ENCODE results near the gene PCDH9.

DNA sequence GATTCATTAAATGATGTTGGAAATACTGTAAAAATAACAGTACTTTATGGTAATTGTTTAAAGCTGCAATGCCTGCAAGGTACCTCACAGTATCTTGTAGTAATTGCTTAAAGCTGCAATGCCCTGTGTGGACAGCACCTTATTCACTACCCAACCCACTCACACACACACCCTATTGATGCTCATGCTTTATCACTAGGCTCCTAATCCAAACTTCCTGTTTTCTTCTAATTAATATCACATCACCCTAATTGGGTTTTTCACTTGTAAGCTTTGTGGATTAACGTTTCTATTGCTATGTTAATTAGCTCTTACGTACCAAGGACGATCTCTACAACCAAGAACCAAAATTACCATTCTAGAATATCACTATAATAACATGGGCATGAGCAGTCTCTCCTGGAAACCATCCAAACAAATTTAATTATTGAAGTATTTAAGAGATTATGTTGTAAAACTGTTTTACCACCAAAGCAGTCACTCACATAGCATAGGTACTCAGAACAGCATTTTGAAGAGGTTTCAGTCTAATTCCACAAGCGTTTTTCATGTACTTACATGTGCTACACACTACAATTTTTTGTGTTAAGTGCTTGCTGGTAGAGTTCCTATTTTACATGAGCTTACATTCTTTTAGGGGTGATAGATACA, 303.8 kb downstream of the PCDH9 start:
- TF ChIP-seq, protein P1, sequence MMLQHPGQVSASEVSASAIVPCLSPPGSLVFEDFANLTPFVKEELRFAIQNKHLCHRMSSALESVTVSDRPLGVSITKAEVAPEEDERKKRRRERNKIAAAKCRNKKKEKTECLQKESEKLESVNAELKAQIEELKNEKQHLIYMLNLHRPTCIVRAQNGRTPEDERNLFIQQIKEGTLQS (CRISPR knock-in tag; IDR thresholded peaks at IDR 0.05), result no peak
- TF ChIP-seq ZNF839 (CRISPR knock-in tag; IDR thresholded peaks at IDR 0.05; ENCODE audit: borderline replicate concordance), result no peak
- TF ChIP-seq, protein P2, sequence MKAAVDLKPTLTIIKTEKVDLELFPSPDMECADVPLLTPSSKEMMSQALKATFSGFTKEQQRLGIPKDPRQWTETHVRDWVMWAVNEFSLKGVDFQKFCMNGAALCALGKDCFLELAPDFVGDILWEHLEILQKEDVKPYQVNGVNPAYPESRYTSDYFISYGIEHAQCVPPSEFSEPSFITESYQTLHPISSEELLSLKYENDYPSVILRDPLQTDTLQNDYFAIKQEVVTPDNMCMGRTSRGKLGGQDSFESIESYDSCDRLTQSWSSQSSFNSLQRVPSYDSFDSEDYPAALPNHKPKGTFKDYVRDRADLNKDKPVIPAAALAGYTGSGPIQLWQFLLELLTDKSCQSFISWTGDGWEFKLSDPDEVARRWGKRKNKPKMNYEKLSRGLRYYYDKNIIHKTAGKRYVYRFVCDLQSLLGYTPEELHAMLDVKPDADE (CRISPR knock-in tag; IDR thresholded peaks at IDR 0.05), result no peak
- TF ChIP-seq JUND (CRISPR knock-in tag; IDR thresholded peaks at IDR 0.05), result no peak
- TF ChIP-seq HNF4G (IDR thresholded peaks at IDR 0.05; ENCODE audit: borderline replicate concordance, low read depth, low read length), result no peak
- TF ChIP-seq HNF4G (CRISPR knock-in tag; IDR thresholded peaks at IDR 0.05; ENCODE audit: borderline replicate concordance, low read depth), result no peak
- TF ChIP-seq SP1 (IDR thresholded peaks at IDR 0.05), result no peak
- TF ChIP-seq SP1 (CRISPR knock-in tag; IDR thresholded peaks at IDR 0.05), result no peak
- no peak for TF ChIP-seq ZNF143 (CRISPR knock-in tag; IDR thresholded peaks at IDR 0.05)
- TF ChIP-seq KDM5A (IDR thresholded peaks at IDR 0.05; ENCODE audit: borderline replicate concordance, low read length), result no peak
- no peak for TF ChIP-seq MXI1 (IDR thresholded peaks at IDR 0.05; ENCODE audit: borderline replicate concordance, low read depth, low read length)
- TF ChIP-seq SRSF9 (IDR thresholded peaks at IDR 0.05; ENCODE audit: borderline replicate concordance, insufficient read depth, low read depth, low read length, poor library complexity, severe bottlenecking), result no peak
